GM15510 (cell line): ENCODE measurements around the gene RASA3.

Source experiments
- POLR2A ChIP-seq: IDR thresholded peaks from 3 replicates; pipeline ENCODE4 v1.6.1; 2011; ENCODE audit warnings: borderline replicate concordance; ENCODE audit not compliant: insufficient read length; ENCODE audit errors: extremely low read depth

RASA3 gene

GRCh38 chr13:114032126-114032799 is 100.2 kb downstream of the RASA3 start:
- TF ChIP-seq POLR2A, result no peak

GRCh38 chr13:114031631-114032030 is 100.8 kb downstream of the RASA3 start:
- TF ChIP-seq POLR2A, result no peak

- TF ChIP-seq POLR2A, result no peak
Observed at GRCh38 chr13:114030666-114031610, 101.5 kb downstream of the RASA3 start.

- TF ChIP-seq POLR2A, result no peak
Observed at GRCh38 chr13:114029866-114030625, 102.4 kb downstream of the RASA3 start.

GRCh38 chr13:114027826-114028225 is 104.6 kb downstream of the RASA3 start:
- TF ChIP-seq POLR2A, result no peak

GRCh38 chr13:114027046-114027715 is 105.2 kb downstream of the RASA3 start:
- TF ChIP-seq POLR2A, result no peak

GRCh38 chr13:114026481-114026880 is 105.9 kb downstream of the RASA3 start:
- TF ChIP-seq POLR2A, result no peak

GRCh38 chr13:114025714-114026431 is 106.5 kb downstream of the RASA3 start:
- TF ChIP-seq POLR2A, result no peak

GRCh38 chr13:114025405-114025713 is 107.1 kb downstream of the RASA3 start:
- TF ChIP-seq POLR2A, result no peak

- TF ChIP-seq POLR2A, result no peak
Observed at GRCh38 chr13:114024603-114025404, 107.6 kb downstream of the RASA3 start.

- TF ChIP-seq POLR2A, result no peak
Observed at GRCh38 chr13:114023716-114024602, 108.5 kb downstream of the RASA3 start.

GRCh38 chr13:114022876-114023275 is 109.5 kb downstream of the RASA3 start:
- TF ChIP-seq POLR2A, result no peak
